ENCODE data around the gene GJA5.

Gene GJA5

DNA sequence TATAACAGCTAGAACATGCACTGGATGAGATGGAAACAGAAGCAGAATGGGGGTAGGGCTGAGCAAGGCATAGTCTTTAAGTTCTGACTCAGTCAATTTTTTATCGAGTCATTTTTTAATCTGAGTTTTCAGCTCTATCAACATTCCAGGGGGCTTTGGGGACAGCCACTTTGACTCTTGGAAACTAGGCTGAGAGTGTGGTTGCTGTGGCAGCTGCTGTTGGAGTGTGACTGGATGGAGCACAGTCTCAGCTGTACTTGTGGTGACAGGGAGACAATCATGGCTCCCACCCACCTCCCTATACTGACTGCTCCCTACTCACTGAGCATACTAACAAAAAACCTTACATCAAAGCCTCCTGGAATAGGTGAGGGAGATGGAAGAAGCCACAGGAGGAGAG, 25.0 kb downstream of the GJA5 start:
- in situ Hi-C loops (cut with HindIII; ENCODE audit: low sequenced_read_pairs) = loop anchor here (5.0 to 25.0 kb wide), 2 partner anchors 47 to 127 kb away; no protein-coding TSS in a partner anchor

DNA sequence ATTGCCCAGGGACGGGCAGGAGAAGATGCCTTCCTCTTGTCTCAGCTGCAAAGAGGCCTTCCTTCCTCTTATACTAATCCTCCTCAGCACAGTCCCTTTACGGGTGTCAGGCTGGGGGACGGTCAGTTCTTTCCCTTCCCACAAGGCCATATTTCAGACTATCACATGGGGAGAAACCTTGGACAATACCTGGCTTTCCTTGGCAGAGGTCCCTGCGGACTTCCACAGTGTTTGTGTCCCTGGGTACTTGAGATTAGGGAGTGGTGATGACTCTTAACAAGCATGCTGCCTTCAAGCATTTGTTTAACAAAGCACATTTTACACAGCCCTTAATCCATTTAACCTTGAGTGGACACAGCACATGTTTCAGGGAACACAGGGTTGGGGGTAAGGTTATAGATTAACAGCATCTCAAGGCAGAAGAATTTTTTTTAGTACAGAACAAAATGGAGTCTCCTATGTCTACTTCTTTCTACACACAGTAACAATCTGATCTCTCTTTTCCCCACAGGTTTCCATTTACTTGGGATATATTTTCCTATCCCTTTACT, 26.0 kb downstream of the GJA5 start:
- in situ Hi-C loops (cut with HindIII; ENCODE audit: low sequenced_read_pairs) = loop anchor here (25.0 kb wide), 1 partner anchor 128 kb away; no protein-coding TSS in a partner anchor

- in situ Hi-C loops (cut with HindIII; ENCODE audit: low sequenced_read_pairs) = loop anchor here (25.0 kb wide), 1 partner anchor 133 kb away; no protein-coding TSS in a partner anchor
Observed at GRCh38 chr1:147729315-147729714, 31.1 kb downstream of the GJA5 start.

DNA sequence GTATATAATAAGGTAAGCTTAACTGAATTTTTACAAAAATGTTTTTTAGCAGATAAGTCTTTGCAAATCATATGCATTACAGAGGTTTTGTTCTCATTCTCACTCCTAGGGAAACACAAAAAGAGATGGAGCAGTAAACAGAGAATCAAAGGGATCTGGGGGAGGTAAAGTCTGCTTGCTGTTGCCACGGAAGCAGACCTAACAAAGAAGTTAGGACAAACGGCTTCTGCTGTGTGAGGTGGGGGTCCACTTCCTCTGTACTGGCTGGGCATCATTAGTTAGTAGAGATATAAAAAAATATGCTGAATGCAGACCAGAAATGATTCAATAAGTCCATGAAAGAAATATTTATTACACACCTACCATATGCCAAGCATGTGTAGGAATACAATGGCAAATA, 34.2 kb downstream of the GJA5 start:
- in situ Hi-C loops (cut with HindIII; ENCODE audit: low sequenced_read_pairs) = loop anchor here (25.0 kb wide), 1 partner anchor 136 kb away; no protein-coding TSS in a partner anchor

GRCh38 chr1:147725685-147726084, 34.7 kb downstream of the GJA5 start:
- in situ Hi-C loops (cut with HindIII; ENCODE audit: low sequenced_read_pairs) = loop anchor here (25.0 kb wide), 1 partner anchor 137 kb away; no protein-coding TSS in a partner anchor

GRCh38 chr1:147723691-147724323, 36.6 kb downstream of the GJA5 start:
- in situ Hi-C loops (cut with HindIII; ENCODE audit: low sequenced_read_pairs) = no loop called here

GRCh38 chr1:147722124-147722523, 38.3 kb downstream of the GJA5 start:
- in situ Hi-C loops (cut with HindIII; ENCODE audit: low sequenced_read_pairs) = no loop called here

- in situ Hi-C loops (cut with HindIII; ENCODE audit: low sequenced_read_pairs) = no loop called here
Observed at GRCh38 chr1:147721716-147722115, 38.7 kb downstream of the GJA5 start.

DNA sequence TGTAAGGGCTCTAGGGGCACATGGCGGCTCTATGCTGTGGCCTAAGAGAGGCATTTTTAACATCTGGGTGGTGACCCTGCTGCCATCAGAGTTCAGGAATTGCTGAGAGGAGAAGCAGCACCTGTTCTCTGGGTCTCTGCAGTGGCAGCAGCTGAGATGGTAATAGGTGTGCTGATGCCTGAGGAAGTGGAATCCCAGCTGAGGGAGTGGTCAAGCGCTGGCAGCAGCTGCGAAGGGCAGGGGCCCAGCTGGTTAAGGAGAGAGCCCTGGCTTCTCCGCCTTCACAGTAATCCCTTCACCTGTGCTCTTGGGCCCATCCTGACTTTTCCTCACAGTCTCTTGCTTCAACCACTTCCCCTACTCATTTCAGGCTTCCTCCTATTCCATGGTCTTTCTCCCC, 39.8 kb downstream of the GJA5 start:
- in situ Hi-C loops (cut with HindIII; ENCODE audit: low sequenced_read_pairs) = no loop called here

DNA sequence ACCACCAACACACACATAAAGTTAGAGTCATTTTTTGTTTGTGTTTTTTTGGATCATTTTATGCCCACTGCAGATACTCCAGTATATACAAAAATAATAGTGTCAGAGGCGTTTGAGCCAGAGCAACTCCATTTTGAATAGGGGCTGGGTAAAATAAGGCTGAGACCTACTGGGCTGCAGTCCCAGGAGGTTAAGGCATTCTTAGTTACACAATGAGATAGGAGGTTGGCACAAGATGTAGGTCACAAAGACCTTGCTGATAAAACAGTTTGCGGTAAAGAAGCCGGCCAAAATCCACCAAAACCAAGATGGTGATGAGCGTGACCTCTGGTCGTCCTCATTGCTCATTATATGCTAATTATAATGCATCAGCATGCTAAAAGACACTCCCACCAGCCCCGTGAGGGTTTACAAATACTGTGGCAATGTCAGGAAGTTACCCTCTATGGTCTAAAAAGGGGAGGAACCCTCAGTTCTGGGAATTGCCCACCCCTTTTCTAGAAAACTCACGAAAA, 40.6 kb downstream of the GJA5 start:
- in situ Hi-C loops (cut with HindIII; ENCODE audit: low sequenced_read_pairs) = no loop called here

DNA sequence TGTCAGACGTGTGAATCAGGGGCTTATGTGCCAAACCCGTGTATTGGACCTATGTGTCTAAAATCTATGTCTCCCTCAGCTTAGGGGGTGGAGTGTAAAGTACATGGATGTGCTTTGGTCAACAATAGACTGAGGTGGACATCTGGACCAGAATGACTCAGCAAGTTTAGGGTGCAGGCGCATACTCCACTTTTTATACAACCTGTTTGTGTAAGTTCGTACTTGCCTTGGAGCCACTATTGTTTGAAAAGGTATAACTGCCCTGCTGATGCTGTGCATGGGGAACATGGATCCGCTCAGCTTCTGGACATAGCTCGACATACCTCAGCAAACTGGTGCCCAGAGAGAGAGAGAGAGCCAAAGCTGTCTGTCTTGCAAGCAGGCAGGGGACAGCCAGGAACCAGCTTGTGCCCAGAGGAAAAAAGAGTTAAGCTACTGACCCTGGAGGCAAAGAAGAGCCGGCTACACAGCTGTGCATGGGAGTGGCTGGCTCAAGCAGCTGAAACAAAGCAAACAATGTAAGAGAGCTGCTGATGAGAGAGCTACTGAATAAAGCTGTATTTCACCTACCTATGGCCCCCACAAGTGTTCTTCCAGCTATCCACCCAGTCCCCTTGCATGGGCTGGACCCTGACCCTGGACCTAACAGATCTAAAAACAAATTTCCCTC, 41.2 kb downstream of the GJA5 start:
- in situ Hi-C loops (cut with HindIII; ENCODE audit: low sequenced_read_pairs) = no loop called here

DNA sequence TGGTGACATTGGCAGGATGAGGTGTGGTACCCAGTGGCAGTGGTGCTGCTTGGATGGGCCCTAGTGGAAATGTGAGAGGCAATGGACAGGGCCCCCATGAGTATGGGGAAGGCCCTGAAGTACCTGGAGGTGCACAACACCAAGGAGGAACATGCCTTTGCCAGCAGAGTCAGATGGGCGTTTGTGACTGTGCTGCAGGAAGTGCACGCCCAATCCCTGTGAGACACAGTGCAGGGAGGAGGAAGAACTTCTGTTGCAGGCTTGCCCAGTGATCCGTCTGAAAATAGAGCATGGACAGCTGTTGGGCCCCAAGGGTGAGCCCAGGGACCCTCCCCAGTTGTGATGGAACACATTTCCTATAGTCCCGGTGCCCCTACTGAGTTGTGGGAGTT, 42.7 kb downstream of the GJA5 start:
- in situ Hi-C loops (cut with HindIII; ENCODE audit: low sequenced_read_pairs) = no loop called here

DNA sequence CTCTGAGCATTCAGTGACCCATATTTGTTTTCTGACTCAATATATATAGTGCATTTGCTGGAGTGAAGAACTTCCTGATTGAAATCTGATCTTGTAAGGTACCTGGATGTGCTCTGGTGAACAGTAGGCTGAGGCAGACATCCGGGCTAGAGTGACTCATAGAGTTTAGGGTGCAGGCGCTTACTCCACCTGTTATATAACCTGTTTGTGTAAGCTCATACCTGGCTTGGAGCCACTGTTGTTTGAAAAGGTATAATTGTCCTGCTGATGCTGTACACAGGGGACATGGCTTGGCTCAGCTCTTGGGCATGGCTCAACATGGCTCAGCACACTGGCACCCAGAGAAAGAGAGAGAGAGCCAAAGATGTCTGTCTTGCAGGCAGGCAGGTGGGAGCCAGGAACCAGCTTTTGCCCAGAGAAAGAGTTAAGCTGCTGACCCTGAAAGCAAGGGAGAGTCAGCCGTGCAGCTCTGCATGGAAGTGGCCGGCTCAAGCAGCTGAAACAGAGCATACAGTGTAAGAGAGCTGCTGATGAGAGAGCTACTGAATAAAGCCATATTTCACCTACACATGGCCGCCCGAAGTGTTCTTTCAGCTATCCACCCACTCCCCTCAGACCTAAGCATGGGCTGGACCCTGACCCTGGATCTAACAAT, 43.2 kb downstream of the GJA5 start:
- in situ Hi-C loops (cut with HindIII; ENCODE audit: low sequenced_read_pairs) = no loop called here

GRCh38 chr1:147712605-147713004, 47.8 kb downstream of the GJA5 start:
- in situ Hi-C loops (cut with HindIII; ENCODE audit: low sequenced_read_pairs) = no loop called here

Data from DLD1 (cell line).